HCT116 (cell line): ENCODE data around the gene KCNB1. TPM values are rescaled to one million over a fixed set of nuclear protein-coding genes. Genes with fewer than 3 reads are reported as not detected.

Experiments
- ATAC-seq: fragments of 200-7000 bp; cut with Tn5 transposase; 2 replicates; pipeline ENCODE4 v1.9.1; 2020; ENCODE audit warnings: mild to moderate bottlenecking, moderate library complexity
- BruUV-seq: library from RNA; stranded (reverse); fragments of 400-500 nt; replicated peaks from 2 replicates; lab custom pipeline; 2021; lab: Mats Ljungman, UMichigan
- CTCF ChIA-PET: fragments of 300-600 bp; sonication (Branson Sonifier 250); formaldehyde crosslinking; loops from one replicate; lab custom pipeline; 2021; ENCODE audit warnings: antibody characterized with exemption; lab: Charles Lee
- POLR2A ChIA-PET: fragments of 300-600, 350-600 bp; sonication (Branson Sonifier 250); formaldehyde crosslinking; loops from one replicate; lab custom pipeline; 2021; ENCODE audit warnings: antibody characterized with exemption; lab: Charles Lee
- RAD21 ChIA-PET, 2 experiments: fragments of 300-600 bp; sonication (Branson Sonifier 250); formaldehyde crosslinking; loops; one replicate each; lab custom pipeline; 2023; ENCODE audit warnings: low total read pairs in 2 of 2; ENCODE audit not compliant: uncharacterized antibody in 2 of 2, unreplicated experiment in 2 of 2, low non-redundant PET in 1 of 2; lab: Charles Lee
- DNase-seq: peaks from one replicate; pipeline ENCODE4 v3.0.0-alpha.2; 2010; ENCODE audit warnings: low read depth, low spot score
- H2AFZ ChIP-seq: fragments of 200-600 bp; shearing (Covaris generic), sonication (generic); 2 replicates; pipeline ENCODE4 v1.6.1; 2017; ENCODE audit warnings: low read depth, mixed run types, mixed read lengths, antibody characterized with exemption, low read length; ENCODE audit not compliant: poor library complexity, severe bottlenecking
- H3K27ac ChIP-seq: 2 replicates; pipeline ENCODE4 v1.5.1; 2012; ENCODE audit warnings: low read depth, low read length
- H3K27me3 ChIP-seq: fragments of 200-600 bp; sonication (generic); 2 replicates; pipeline ENCODE4 v1.6.1; 2016; ENCODE audit warnings: mixed run types, low read length, mixed read lengths; ENCODE audit not compliant: insufficient read depth
- H3K36me3 ChIP-seq, 2 experiments: fragments of 200-500 bp in 1 of 2; fragments of 200-600 bp in 1 of 2; sonication (Bioruptor generic) in 1 of 2; sonication (generic) in 1 of 2; 2 replicates each; pipeline versions ENCODE4 v1.5.1 to v1.6.1; 2014 to 2016; ENCODE audit warnings: low read length in 2 of 2, inconsistent platforms in 1 of 2, mixed read lengths in 1 of 2, mixed run types in 1 of 2; ENCODE audit not compliant: insufficient read depth in 2 of 2, control insufficient read depth in 1 of 2
- H3K4me1 ChIP-seq, 2 experiments: fragments of 200-600 bp in 1 of 2; sonication (generic) in 1 of 2; 2 replicates each; pipeline versions ENCODE4 v1.5.1 to v1.6.1; 2012 to 2017; ENCODE audit warnings: low read length in 2 of 2, inconsistent platforms in 1 of 2, mild to moderate bottlenecking in 1 of 2, mixed read lengths in 1 of 2, mixed run types in 1 of 2, moderate library complexity in 1 of 2; ENCODE audit not compliant: insufficient read depth in 2 of 2, control insufficient read depth in 1 of 2
- H3K4me2 ChIP-seq: fragments of 200-600 bp; sonication (generic); 2 replicates; pipeline ENCODE4 v1.6.1; 2017; ENCODE audit warnings: mixed run types, low read length, mixed read lengths
- H3K4me3 ChIP-seq, 2 experiments: fragments of 200-600 bp in 1 of 2; sonication (generic) in 1 of 2; replicated peaks in 1 of 2; 2 replicates each; pipeline ENCODE4 v1.5.1; 2011 to 2016; ENCODE audit warnings: low read length in 2 of 2, control low read depth in 1 of 2, low read depth in 1 of 2, mild to moderate bottlenecking in 1 of 2, mixed read lengths in 1 of 2, mixed run types in 1 of 2
- H3K79me2 ChIP-seq: fragments of 200-600 bp; sonication (generic); 2 replicates; pipeline ENCODE4 v1.6.1; 2017; ENCODE audit warnings: mild to moderate bottlenecking, mixed run types, low read length, moderate library complexity, mixed read lengths; ENCODE audit not compliant: insufficient read depth
- H3K9ac ChIP-seq: fragments of 200-600 bp; sonication (generic); 2 replicates; pipeline ENCODE4 v1.6.1; 2016; ENCODE audit warnings: low read length, mixed read lengths
- H3K9me2 ChIP-seq: fragments of 200-600 bp; sonication (generic), shearing (Covaris generic); 2 replicates; pipeline ENCODE4 v1.6.1; 2017; ENCODE audit warnings: mixed run types, mild to moderate bottlenecking, moderate library complexity; ENCODE audit not compliant: insufficient read depth
- H3K9me3 ChIP-seq, 2 experiments: fragments of 200-500 bp in 1 of 2; fragments of 200-600 bp in 1 of 2; sonication (Bioruptor generic) in 1 of 2; sonication (generic) in 1 of 2; 2 replicates each; pipeline ENCODE4 v1.6.1; 2014 to 2017; ENCODE audit warnings: low read length in 2 of 2, mixed read lengths in 2 of 2, inconsistent platforms in 1 of 2, low read depth in 1 of 2, mild to moderate bottlenecking in 1 of 2, mixed run types in 1 of 2, moderate library complexity in 1 of 2; ENCODE audit not compliant: control insufficient read depth in 1 of 2, insufficient read depth in 1 of 2
- H4K20me1 ChIP-seq: fragments of 200-600 bp; sonication (generic), shearing (Covaris generic); 2 replicates; pipeline ENCODE4 v1.6.1; 2017; ENCODE audit warnings: mixed run types, mild to moderate bottlenecking, moderate library complexity; ENCODE audit not compliant: insufficient read depth
- CEBPB ChIP-seq: IDR thresholded peaks from 2 replicates; pipeline ENCODE4 v1.6.1; 2012; ENCODE audit warnings: low read depth
- ELF1 ChIP-seq: IDR thresholded peaks from 2 replicates; pipeline ENCODE4 v1.6.1; 2012; ENCODE audit warnings: low read depth, borderline replicate concordance
- RAD21 ChIP-seq: IDR thresholded peaks from 2 replicates; pipeline ENCODE4 v1.6.1; 2012; ENCODE audit warnings: low read depth, mild to moderate bottlenecking
- SIN3A ChIP-seq: IDR thresholded peaks from 2 replicates; pipeline ENCODE4 v1.6.1; 2012; ENCODE audit warnings: low read depth
- SP1 ChIP-seq: IDR thresholded peaks from 2 replicates; pipeline ENCODE4 v1.6.1; 2012; ENCODE audit warnings: low read depth
- TCF7L2 ChIP-seq: IDR thresholded peaks from 2 replicates; pipeline ENCODE4 v1.7.0; 2011; ENCODE audit warnings: borderline replicate concordance, inconsistent platforms; ENCODE audit not compliant: insufficient read depth, insufficient read length; ENCODE audit errors: extremely low read depth
- ZNF274 ChIP-seq: fragments of 200-500 bp; sonication (Bioruptor generic); IDR thresholded peaks from 2 replicates; pipeline ENCODE4 v1.6.1; 2014; ENCODE audit warnings: mild to moderate bottlenecking, low read depth, low read length, inconsistent platforms
- intact Hi-C: fragments of 100-400 bp; cut with micrococcal nuclease; formaldehyde crosslinking; loops from 2 replicates; pipeline ENCODE4 v1.10.0; 2022
- total RNA-seq: library from RNA; stranded (reverse); gene quantifications from one replicate; pipeline ENCODE4 v1.2.1, GENCODE V29; 2021; ENCODE audit not compliant: unreplicated experiment
- TF ChIP-seq, protein P1 (sequence below), 3 experiments: fragments of 200-600 bp in 1 of 3; sonication (generic) in 1 of 3; IDR thresholded peaks in 2 of 3; conservative IDR thresholded peaks in 1 of 3; 2 replicates each; pipeline ENCODE4 v1.5.1; 2012 to 2017; ENCODE audit warnings: low read depth in 2 of 3, low read length in 2 of 3, antibody characterized with exemption in 1 of 3, borderline replicate concordance in 1 of 3, control low read depth in 1 of 3, mild to moderate bottlenecking in 1 of 3, mixed read lengths in 1 of 3, mixed run types in 1 of 3, moderate library complexity in 1 of 3; ENCODE audit not compliant: insufficient read depth in 1 of 3
- TF ChIP-seq, protein P2 (sequence below): IDR thresholded peaks from 2 replicates; pipeline ENCODE4 v1.6.1; 2011; ENCODE audit warnings: mild to moderate bottlenecking, low read length, moderate library complexity; ENCODE audit not compliant: insufficient replicate concordance; ENCODE audit errors: extremely low read depth

KCNB1 gene
- total RNA-seq, 1 experiment from 2014 or later, result 0.79 TPM

DNA sequence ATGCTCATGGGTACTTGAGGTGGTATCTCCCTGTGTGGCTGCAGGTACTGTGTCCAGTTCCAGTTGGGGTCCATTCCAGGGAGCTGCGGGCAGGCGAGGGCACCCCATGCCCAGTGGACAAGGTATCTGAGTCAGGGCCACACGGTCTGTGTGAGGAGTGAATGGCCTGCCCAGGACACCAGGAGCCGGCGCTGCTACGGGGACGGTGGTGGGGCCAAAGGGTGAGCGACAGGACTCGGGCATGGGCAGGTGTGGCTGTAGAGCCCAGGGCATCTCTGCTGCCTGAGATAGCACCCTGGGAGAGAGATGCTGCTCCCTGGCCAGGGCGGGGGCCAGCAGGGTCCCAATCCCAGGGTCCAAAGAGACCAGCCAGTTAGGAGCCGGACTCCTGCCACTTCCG, 147.0 kb downstream of the KCNB1 start (continued):
- TF ChIP-seq, protein P1, sequence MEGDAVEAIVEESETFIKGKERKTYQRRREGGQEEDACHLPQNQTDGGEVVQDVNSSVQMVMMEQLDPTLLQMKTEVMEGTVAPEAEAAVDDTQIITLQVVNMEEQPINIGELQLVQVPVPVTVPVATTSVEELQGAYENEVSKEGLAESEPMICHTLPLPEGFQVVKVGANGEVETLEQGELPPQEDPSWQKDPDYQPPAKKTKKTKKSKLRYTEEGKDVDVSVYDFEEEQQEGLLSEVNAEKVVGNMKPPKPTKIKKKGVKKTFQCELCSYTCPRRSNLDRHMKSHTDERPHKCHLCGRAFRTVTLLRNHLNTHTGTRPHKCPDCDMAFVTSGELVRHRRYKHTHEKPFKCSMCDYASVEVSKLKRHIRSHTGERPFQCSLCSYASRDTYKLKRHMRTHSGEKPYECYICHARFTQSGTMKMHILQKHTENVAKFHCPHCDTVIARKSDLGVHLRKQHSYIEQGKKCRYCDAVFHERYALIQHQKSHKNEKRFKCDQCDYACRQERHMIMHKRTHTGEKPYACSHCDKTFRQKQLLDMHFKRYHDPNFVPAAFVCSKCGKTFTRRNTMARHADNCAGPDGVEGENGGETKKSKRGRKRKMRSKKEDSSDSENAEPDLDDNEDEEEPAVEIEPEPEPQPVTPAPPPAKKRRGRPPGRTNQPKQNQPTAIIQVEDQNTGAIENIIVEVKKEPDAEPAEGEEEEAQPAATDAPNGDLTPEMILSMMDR (IDR thresholded peaks at IDR 0.05 in 2 of 3, conservative IDR thresholded peaks at IDR 0.05 in 1 of 3; ENCODE audit: borderline replicate concordance in 1 of 3, insufficient read depth in 1 of 3, low read depth in 2 of 3, low read length in 2 of 3), result no peak
- no peak for TF ChIP-seq SIN3A

DNA sequence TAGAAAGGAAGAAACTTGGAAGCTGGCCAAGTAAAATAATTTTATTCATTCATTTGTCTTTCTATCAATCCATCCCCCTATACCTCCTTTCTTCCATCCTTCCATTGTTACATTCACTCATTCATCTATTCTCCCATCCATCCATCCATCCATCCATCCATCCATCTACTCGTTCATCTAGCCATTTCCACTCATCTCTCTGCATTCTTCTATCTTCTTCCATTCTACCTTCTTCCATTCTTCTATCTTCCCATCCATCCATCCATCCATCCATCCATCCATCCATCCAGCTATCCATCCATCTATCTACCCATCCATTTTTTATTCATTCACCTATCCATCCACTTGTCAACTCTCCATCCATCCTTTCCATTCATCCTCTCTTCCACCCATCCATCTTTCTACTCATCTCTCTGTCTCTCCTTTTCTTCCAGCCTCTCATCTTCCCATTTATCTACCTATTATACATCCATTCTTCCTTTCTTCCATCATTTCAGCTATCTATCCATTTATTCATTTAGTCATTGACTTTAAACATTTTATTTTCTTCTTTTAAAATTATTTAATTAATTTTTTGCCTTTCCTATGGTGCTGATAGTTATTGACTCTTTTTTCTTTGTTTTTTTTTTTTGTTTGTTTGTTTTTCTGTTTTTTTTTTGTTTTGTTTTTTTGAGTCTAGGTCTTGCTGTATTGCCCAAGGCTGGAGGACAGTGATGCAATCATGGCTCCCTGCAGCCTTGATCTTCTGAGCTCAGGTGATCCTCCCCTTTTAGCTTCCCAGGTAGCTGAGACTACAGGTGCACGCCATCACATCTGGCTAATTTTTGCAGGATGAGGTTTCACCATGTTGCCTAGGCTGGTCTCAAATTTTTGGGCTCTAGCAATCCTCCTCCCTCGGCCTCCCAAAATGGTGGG, 151.5 kb downstream of the KCNB1 start:
- ChIA-PET POLR2A (no interaction called here), RAD21 (no interaction called here)

More for the DNA sequence above, 151.5 kb downstream of the KCNB1 start:
- no peak for DNase-seq
- Histone ChIP-seq H3K27me3 (peaks cover 24% of the 10 kb centered on the region; the same call in 1 of the 2 replicates), H3K4me3 (no peak overlapping the region), H3K36me3 (no peaks in the 10 kb centered on the region), H2AFZ (no peak overlapping the region), H3K9me2 (no peaks in the 10 kb centered on the region), H3K27ac (no peak overlapping the region), H3K9me3 (no peaks in the 10 kb centered on the region), H3K79me2 (no peaks in the 10 kb centered on the region), H3K4me2 (no peak overlapping the region), H4K20me1 (no peaks in the 10 kb centered on the region), H3K4me1 (no peaks in the 10 kb centered on the region), H3K9ac (no peak overlapping the region)
- CTCF ChIA-PET, result interaction anchor here (1.1 to 2.2 kb wide), 4 partner anchors 9 to 211 kb away, joined by 3 to 11 read pairs (median 6); no protein-coding TSS in a partner anchor
- TF ChIP-seq SP1, result no peak
- TF ChIP-seq CEBPB, result no peak
- TF ChIP-seq, protein P2, sequence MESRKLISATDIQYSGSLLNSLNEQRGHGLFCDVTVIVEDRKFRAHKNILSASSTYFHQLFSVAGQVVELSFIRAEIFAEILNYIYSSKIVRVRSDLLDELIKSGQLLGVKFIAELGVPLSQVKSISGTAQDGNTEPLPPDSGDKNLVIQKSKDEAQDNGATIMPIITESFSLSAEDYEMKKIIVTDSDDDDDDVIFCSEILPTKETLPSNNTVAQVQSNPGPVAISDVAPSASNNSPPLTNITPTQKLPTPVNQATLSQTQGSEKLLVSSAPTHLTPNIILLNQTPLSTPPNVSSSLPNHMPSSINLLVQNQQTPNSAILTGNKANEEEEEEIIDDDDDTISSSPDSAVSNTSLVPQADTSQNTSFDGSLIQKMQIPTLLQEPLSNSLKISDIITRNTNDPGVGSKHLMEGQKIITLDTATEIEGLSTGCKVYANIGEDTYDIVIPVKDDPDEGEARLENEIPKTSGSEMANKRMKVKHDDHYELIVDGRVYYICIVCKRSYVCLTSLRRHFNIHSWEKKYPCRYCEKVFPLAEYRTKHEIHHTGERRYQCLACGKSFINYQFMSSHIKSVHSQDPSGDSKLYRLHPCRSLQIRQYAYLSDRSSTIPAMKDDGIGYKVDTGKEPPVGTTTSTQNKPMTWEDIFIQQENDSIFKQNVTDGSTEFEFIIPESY, result no peak
- TF ChIP-seq, protein P1 (IDR thresholded peaks at IDR 0.05 in 2 of 3, conservative IDR thresholded peaks at IDR 0.05 in 1 of 3; ENCODE audit: borderline replicate concordance in 1 of 3, insufficient read depth in 1 of 3, low read depth in 2 of 3, low read length in 2 of 3), result no peak
- no peak for TF ChIP-seq TCF7L2
- no peak for TF ChIP-seq ELF1
- TF ChIP-seq RAD21, result no peak
- no peak for TF ChIP-seq ZNF274
- BruUV-seq, result no TSS peak
- ATAC-seq, result no peak
- intact Hi-C loops, result loop anchor here (10.0 kb wide), 1 partner anchor 514 kb away; no protein-coding TSS in a partner anchor
